ENCODE measurements around the gene AKR1A1. TPM values are rescaled to one million over a fixed set of nuclear protein-coding genes. Genes with fewer than 3 reads are reported as not detected.

The AKR1A1 gene
- total and polyA plus RNA-seq, 2 donors, result 130 to 147 TPM

DNA sequence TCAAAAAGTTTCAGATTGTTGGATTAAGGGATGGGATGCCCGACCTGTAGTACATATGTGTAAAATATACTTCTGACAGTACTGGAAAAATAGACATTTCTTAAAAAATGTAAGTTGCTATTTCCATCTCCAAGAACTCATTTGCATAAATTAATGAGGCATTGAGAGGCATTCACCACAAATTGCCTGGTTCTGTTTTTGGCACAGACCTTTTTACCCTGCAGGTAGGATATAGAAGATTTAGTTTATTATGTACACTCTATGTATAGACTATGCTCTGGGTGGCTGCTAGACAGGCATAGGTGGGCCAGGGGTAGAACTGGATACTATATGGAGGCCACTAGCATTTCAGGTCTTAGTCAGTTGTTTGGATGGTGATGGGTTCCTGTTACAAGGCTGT lies 65.3 kb downstream of the AKR1A1 start:
- no peak overlapping the region for H3K4me3 ChIP-seq (ENCODE audit: low read length in 2 of 2)
- peaks cover 71 to 89% of the 10 kb centered on the region in 2 donors for H3K36me3 ChIP-seq (ENCODE audit: control insufficient read depth in 2 of 2, insufficient read depth in 2 of 2, low read length in 1 of 2)
- no peaks in the 10 kb centered on the region for H3K9me3 ChIP-seq (ENCODE audit: control insufficient read depth in 2 of 2, insufficient read depth in 1 of 2, low read length in 1 of 2)
- 97% methylated on average over 1 of the region's 1 CpG for WGBS
- H3K4me1 ChIP-seq (ENCODE audit: control insufficient read depth in 2 of 2, insufficient read depth in 2 of 2, low read length in 2 of 2), result no peaks in the 10 kb centered on the region
- no peaks in the 10 kb centered on the region for H3K27me3 ChIP-seq (ENCODE audit: control insufficient read depth in 2 of 2, insufficient read depth in 1 of 2, low read length in 1 of 2)
- no peak for DNase-seq (ENCODE audit: low read depth in 6 of 9, low spot score in 9 of 9)
- H3K27ac ChIP-seq (ENCODE audit: low read depth in 1 of 2, low read length in 1 of 2), result no peak overlapping the region

DNA sequence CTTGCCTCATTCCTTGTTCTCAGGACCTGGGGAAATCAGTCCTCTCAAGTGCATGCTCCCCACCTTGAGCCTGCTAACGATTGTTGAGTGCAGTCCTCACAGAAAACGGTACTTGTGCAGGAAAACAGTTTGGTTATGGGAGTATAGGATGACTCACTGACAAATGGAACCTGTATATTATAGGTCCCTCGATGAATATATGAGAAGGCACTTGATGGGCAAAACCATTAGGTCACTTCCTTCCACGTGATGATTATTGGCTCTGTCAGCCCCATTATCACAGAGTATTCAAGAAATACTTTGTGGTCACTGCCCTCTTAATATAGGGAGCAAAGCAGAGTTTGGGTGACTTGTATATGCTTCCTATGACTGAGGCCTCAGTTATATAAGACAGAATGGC lies 67.0 kb downstream of the AKR1A1 start:
- H3K27ac ChIP-seq (ENCODE audit: low read depth in 1 of 2, low read length in 1 of 2), result no peak overlapping the region
- H3K36me3 ChIP-seq (ENCODE audit: control insufficient read depth in 2 of 2, insufficient read depth in 2 of 2, low read length in 1 of 2), result peaks cover 81 to 83% of the 10 kb centered on the region in 2 donors
- H3K4me1 ChIP-seq (ENCODE audit: control insufficient read depth in 2 of 2, insufficient read depth in 2 of 2, low read length in 2 of 2), result no peaks in the 10 kb centered on the region
- 94% methylated on average over 4 of the region's 4 CpGs for WGBS
- no peaks in the 10 kb centered on the region for H3K27me3 ChIP-seq (ENCODE audit: control insufficient read depth in 2 of 2, insufficient read depth in 1 of 2, low read length in 1 of 2)
- no peaks in the 10 kb centered on the region for H3K9me3 ChIP-seq (ENCODE audit: control insufficient read depth in 2 of 2, insufficient read depth in 1 of 2, low read length in 1 of 2)
- no peak overlapping the region for H3K4me3 ChIP-seq (ENCODE audit: low read length in 2 of 2)
- no peak for DNase-seq (ENCODE audit: low read depth in 6 of 9, low spot score in 9 of 9)

GRCh38 chr1:45619149-45619921 lies 68.7 kb downstream of the AKR1A1 start:
- Histone ChIP-seq H3K4me1 (ENCODE audit: control insufficient read depth in 2 of 2, insufficient read depth in 2 of 2, low read length in 2 of 2) (no peaks in the 10 kb centered on the region), H3K9me3 (ENCODE audit: control insufficient read depth in 2 of 2, insufficient read depth in 1 of 2, low read length in 1 of 2) (no peaks in the 10 kb centered on the region), H3K36me3 (ENCODE audit: control insufficient read depth in 2 of 2, insufficient read depth in 2 of 2, low read length in 1 of 2) (peaks cover 80 to 87% of the 10 kb centered on the region in 2 donors), H3K4me3 (ENCODE audit: low read length in 2 of 2) (no peak overlapping the region), H3K27ac (ENCODE audit: low read depth in 1 of 2, low read length in 1 of 2) (no peak overlapping the region), H3K27me3 (ENCODE audit: control insufficient read depth in 2 of 2, insufficient read depth in 1 of 2, low read length in 1 of 2) (no peaks in the 10 kb centered on the region)
- WGBS, result 72% methylated on average over 8 of the region's 8 CpGs
- no peak for DNase-seq (ENCODE audit: low read depth in 6 of 9, low spot score in 9 of 9)

Other genes starting within 250 kb of the AKR1A1 start
- gene HPDL, start 223.9 kb upstream of the AKR1A1 start, total RNA-seq, result 6.8 TPM
- 0.91 TPM for gene HPDL, start 223.9 kb upstream of the AKR1A1 start, polyA plus RNA-seq
- 13.3 TPM for gene TOE1, start 210.7 kb upstream of the AKR1A1 start, total RNA-seq
- gene TOE1, start 210.7 kb upstream of the AKR1A1 start, polyA plus RNA-seq, result 12.0 TPM
- 25.5 TPM for gene MUTYH, start 210.4 kb upstream of the AKR1A1 start, total RNA-seq
- 37.3 TPM for gene MUTYH, start 210.4 kb upstream of the AKR1A1 start, polyA plus RNA-seq
- 3.9 TPM for gene TESK2, start 59.7 kb upstream of the AKR1A1 start, total RNA-seq
- 6.6 TPM for gene TESK2, start 59.7 kb upstream of the AKR1A1 start, polyA plus RNA-seq
- gene CCDC163, start 50.8 kb upstream of the AKR1A1 start, total RNA-seq, result 2.8 TPM
- 6.3 TPM for gene CCDC163, start 50.8 kb upstream of the AKR1A1 start, polyA plus RNA-seq
- 3.6 TPM for gene MMACHC, start 50.5 kb upstream of the AKR1A1 start, total RNA-seq
- gene MMACHC, start 50.5 kb upstream of the AKR1A1 start, polyA plus RNA-seq, result 1.5 TPM
- 347 TPM for gene PRDX1, start 28.9 kb upstream of the AKR1A1 start, total RNA-seq
- 389 TPM for gene PRDX1, start 28.9 kb upstream of the AKR1A1 start, polyA plus RNA-seq
- 151 TPM for gene NASP, start 33.2 kb downstream of the AKR1A1 start, total RNA-seq
- 170 TPM for gene NASP, start 33.2 kb downstream of the AKR1A1 start, polyA plus RNA-seq
- gene CCDC17, start 73.2 kb downstream of the AKR1A1 start, total RNA-seq, result 0.90 TPM
- 3.4 TPM for gene CCDC17, start 73.2 kb downstream of the AKR1A1 start, polyA plus RNA-seq
- 87.2 TPM for gene GPBP1L1, start 135.7 kb downstream of the AKR1A1 start, total RNA-seq
- gene GPBP1L1, start 135.7 kb downstream of the AKR1A1 start, polyA plus RNA-seq, result 92.3 TPM
- gene TMEM69, start 137.4 kb downstream of the AKR1A1 start, total RNA-seq, result 26.9 TPM
- gene TMEM69, start 137.4 kb downstream of the AKR1A1 start, polyA plus RNA-seq, result 28.8 TPM
- gene IPP, start 199.8 kb downstream of the AKR1A1 start, total RNA-seq, result 11.6 TPM
- gene IPP, start 199.8 kb downstream of the AKR1A1 start, polyA plus RNA-seq, result 8.9 TPM